ENCODE data around the gene KCNH2.

KCNH2 gene

GRCh38 chr7:150941351-150942000, 36.6 kb downstream of the KCNH2 start:
- no peak overlapping the region for H3K27ac ChIP-seq
- no peak for DNase-seq (ENCODE audit: low read depth, low spot score)

- DNase-seq (ENCODE audit: low read depth, low spot score): no peak
- no peak overlapping the region for H3K27ac ChIP-seq
Measured at GRCh38 chr7:150940431-150941102, 37.6 kb downstream of the KCNH2 start.

GRCh38 chr7:150939466-150939865, 38.7 kb downstream of the KCNH2 start:
- DNase-seq (ENCODE audit: low read depth, low spot score): no peak
- H3K27ac ChIP-seq: no peak overlapping the region

- no peak overlapping the region for H3K27ac ChIP-seq
- no peak for DNase-seq (ENCODE audit: low read depth, low spot score)
Measured at GRCh38 chr7:150939052-150939451, 39.1 kb downstream of the KCNH2 start.

GRCh38 chr7:150938566-150938965, 39.6 kb downstream of the KCNH2 start:
- H3K27ac ChIP-seq: no peak overlapping the region
- DNase-seq (ENCODE audit: low read depth, low spot score): no peak

GRCh38 chr7:150937848-150938561, 40.1 kb downstream of the KCNH2 start:
- DNase-seq (ENCODE audit: low read depth, low spot score): peak; percentile 31
- no peak overlapping the region for H3K27ac ChIP-seq

- no peak overlapping the region for H3K27ac ChIP-seq
- DNase-seq (ENCODE audit: low read depth, low spot score): no peak
Measured at GRCh38 chr7:150936018-150936417, 42.1 kb downstream of the KCNH2 start.

GRCh38 chr7:150935149-150935548, 43.0 kb downstream of the KCNH2 start:
- no peak for DNase-seq (ENCODE audit: low read depth, low spot score)
- H3K27ac ChIP-seq: no peak overlapping the region

- no peak for DNase-seq (ENCODE audit: low read depth, low spot score)
Measured at GRCh38 chr7:150934045-150934766, 43.9 kb downstream of the KCNH2 start.

GRCh38 chr7:150931199-150931869, 46.8 kb downstream of the KCNH2 start:
- no peak overlapping the region for H3K27ac ChIP-seq

More at GRCh38 chr7:150934045-150934766, 43.9 kb downstream of the KCNH2 start:
- H3K27ac ChIP-seq: no peak overlapping the region

GRCh38 chr7:150928541-150928940, 49.6 kb downstream of the KCNH2 start:
- DNase-seq (ENCODE audit: low read depth, low spot score): no peak
- H3K27ac ChIP-seq: no peak overlapping the region

More at GRCh38 chr7:150931199-150931869, 46.8 kb downstream of the KCNH2 start:
- DNase-seq (ENCODE audit: low read depth, low spot score): no peak

- DNase-seq (ENCODE audit: low read depth, low spot score): no peak
- H3K27ac ChIP-seq: no peak overlapping the region
Measured at GRCh38 chr7:150927956-150928344, 50.2 kb downstream of the KCNH2 start.

- no peak overlapping the region for H3K27ac ChIP-seq
- no peak for DNase-seq (ENCODE audit: low read depth, low spot score)
Measured at GRCh38 chr7:150927157-150927955, 50.8 kb downstream of the KCNH2 start.

- no peak overlapping the region for H3K27ac ChIP-seq
- no peak for DNase-seq (ENCODE audit: low read depth, low spot score)
Measured at GRCh38 chr7:150926066-150926465, 52.1 kb downstream of the KCNH2 start.

- no peak overlapping the region for H3K27ac ChIP-seq
- DNase-seq (ENCODE audit: low read depth, low spot score): no peak
Measured at GRCh38 chr7:150924369-150924781, 53.7 kb downstream of the KCNH2 start.

GRCh38 chr7:150923802-150924201, 54.3 kb downstream of the KCNH2 start:
- no peak for DNase-seq (ENCODE audit: low read depth, low spot score)
- no peak overlapping the region for H3K27ac ChIP-seq

- H3K27ac ChIP-seq: no peak overlapping the region
- DNase-seq (ENCODE audit: low read depth, low spot score): no peak
Measured at GRCh38 chr7:150923196-150923595, 54.9 kb downstream of the KCNH2 start.

GRCh38 chr7:150919160-150919559, 59.0 kb downstream of the KCNH2 start:
- no peak overlapping the region for H3K27ac ChIP-seq
- DNase-seq (ENCODE audit: low read depth, low spot score): no peak

GRCh38 chr7:150918378-150918777, 59.7 kb downstream of the KCNH2 start:
- H3K27ac ChIP-seq: no peak overlapping the region
- DNase-seq (ENCODE audit: low read depth, low spot score): no peak
